Neural progenitor cell (in vitro differentiated cells): ENCODE measurements around the gene TSPAN11.

Experiments used
- EZH2 ChIP-seq: fragments of 200-600 bp; sonication (generic); IDR thresholded peaks from 2 replicates; pipeline ENCODE4 v1.6.1; 2017; ENCODE audit warnings: antibody characterized with exemption, mild to moderate bottlenecking, moderate library complexity
- TF ChIP-seq, protein P1 (sequence below): fragments of 200-600 bp; sonication (generic); IDR thresholded peaks from 2 replicates; pipeline ENCODE4 v1.5.1; 2017; ENCODE audit warnings: antibody characterized with exemption, mild to moderate bottlenecking

DNA sequence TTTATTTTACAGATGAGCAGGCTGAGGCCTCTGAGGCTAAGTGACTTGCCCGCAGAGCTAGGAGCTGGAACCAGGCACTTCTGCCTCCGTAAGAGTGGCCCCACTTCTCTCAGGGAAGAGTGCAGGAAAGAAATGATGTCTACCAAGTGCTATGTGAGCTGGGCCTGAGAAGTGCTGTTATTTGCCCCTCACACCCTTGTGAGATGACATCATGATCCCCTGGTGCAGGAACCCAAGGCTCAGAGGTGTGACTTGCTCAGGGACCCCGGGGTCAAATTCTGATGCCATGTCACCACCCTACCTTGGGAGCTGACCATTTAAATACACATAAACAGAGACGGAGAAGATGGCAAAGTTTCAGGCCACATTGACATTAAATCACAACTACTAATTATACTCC is 83.4 kb downstream of the TSPAN11 start:
- TF ChIP-seq, protein P1, sequence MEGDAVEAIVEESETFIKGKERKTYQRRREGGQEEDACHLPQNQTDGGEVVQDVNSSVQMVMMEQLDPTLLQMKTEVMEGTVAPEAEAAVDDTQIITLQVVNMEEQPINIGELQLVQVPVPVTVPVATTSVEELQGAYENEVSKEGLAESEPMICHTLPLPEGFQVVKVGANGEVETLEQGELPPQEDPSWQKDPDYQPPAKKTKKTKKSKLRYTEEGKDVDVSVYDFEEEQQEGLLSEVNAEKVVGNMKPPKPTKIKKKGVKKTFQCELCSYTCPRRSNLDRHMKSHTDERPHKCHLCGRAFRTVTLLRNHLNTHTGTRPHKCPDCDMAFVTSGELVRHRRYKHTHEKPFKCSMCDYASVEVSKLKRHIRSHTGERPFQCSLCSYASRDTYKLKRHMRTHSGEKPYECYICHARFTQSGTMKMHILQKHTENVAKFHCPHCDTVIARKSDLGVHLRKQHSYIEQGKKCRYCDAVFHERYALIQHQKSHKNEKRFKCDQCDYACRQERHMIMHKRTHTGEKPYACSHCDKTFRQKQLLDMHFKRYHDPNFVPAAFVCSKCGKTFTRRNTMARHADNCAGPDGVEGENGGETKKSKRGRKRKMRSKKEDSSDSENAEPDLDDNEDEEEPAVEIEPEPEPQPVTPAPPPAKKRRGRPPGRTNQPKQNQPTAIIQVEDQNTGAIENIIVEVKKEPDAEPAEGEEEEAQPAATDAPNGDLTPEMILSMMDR, result no peak
- TF ChIP-seq EZH2, result no peak
